GM18498 (cell line): ENCODE results near the gene SORCS2.
A peak's percentile ranks its signal among the peaks of the same experiment; 100 is the strongest.

Experiments
- ATAC-seq: cut with Tn5 transposase; IDR thresholded peaks from one replicate; pipeline ENCODE4 v1.9.1; 2021; ENCODE audit warnings: mild to moderate bottlenecking, moderate library complexity; ENCODE audit not compliant: unreplicated experiment

The SORCS2 gene

DNA sequence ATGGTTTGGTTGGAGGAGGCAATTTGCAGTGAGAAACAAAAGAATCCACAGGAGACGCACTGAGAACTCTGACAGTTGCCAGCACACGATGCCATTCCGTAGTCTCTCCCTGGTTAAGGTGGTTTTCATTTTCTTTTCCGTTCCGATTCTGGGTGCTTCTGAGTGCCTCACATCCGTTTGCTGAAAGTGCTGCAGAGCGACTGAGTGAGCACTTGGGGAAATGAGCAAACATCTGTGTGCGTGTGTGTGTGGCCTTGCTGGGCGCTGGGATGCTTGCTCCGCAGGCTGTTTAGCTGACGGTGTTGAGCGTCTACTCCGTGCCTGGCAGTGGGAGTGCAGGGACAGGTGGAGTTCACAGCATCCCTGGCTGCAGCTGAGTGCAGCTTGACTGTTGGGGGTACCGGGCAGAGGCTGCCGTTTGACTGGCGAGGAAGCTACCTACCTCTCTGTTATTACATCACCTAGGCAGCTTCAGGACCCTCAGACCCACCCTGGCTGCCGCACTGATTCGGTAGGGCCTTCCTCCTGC is 49.3 kb downstream of the SORCS2 start:
- ATAC-seq, result no peak

DNA sequence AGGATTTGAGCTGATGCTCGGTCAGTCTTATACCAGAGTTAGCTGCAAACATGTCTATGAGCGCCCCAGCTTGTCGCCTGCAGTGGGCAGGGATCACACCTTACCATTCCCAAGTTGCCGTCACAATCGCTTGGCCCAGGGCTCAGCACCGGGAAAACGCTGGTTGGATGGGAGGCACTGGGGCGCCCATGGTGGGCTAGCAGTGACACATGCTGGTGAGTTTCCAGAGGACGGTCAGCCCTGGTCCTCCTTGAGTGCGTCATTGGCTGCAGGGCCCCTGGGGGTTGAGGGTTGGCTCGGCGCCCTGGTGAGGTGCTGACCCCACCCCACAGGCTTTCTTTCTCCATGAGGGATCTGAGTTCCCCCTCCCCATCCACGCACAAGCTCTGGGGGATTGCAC is 50.4 kb downstream of the SORCS2 start:
- no peak for ATAC-seq

DNA sequence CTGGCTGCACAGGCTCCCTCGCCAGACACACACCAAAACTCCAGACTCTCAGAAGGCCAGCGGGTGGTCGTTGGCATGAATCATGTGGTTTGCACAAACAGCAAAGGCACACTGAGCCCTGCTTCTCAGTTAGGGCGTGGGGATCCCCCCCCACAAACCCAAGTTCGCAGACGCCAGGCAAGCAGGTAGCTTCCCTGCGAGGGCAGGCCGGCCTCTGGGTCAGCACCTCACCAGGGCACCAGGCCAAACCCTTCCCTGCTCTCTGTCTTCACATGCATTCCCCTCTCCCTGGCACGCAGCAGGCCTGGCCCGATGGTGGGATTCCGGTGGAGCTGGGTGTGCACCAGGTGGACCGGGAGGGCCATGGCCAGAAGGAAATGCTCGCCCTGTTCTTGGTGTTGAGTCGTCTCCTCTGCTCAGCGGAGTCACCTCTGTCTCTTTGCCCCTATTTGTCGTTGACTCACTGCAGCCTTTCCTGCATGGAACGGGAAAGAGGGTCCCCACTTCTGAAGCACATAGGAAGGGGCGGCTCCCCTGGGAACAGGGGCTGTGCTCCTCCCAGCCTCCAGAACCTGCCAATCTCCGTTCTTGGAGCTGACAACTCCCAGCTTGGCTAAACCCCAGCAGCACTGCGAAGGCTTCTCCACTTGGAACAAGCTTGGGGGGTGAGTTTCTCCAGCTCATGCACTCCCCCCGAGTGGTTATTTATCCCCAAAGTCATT is 51.4 kb downstream of the SORCS2 start:
- ATAC-seq, result no peak

DNA sequence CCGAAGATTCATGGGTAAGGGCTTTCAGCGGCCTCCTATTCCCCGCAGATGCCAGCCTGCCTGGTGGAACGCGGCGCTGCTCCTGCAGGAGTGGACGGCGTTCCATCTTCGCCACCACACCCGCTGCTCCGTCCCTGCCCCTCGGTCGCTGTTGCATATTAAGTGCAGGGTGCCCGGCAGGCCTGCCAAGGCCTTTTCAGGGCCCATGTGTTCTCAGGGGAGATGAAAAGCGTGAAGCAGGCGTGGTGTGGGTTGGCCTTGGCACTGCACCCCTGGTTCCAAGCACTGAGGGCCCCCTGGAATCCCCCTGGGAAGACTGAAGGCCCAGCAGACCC is 52.0 kb downstream of the SORCS2 start:
- ATAC-seq, result no peak

DNA sequence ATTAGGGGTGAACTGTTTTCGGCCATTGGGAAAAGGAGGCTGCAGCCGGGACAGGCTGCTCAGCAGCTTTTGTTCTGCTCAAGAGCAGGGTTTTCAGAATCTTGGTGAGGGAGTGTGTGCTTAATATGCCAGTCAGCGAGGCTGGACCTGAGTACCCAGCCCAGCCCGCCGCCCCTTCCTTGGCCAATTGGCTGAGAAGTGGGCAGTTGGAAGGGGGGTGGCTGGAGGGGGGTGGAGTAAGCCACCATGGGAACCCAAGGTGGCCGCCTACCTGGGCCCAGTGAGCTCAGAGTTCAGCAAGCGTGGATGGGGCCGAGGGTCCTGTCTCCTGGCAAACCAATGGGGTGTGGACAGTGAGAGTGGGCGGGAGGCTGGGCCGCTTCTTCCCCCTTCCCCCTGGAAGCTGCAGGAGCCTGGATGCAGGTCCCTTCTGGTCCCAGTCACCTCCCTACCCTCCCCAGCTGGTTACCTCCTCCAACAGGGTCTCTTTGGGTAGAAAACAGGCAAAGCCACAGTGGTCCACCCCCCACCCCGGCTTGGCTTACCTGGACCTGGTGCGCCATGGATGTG is 52.5 kb downstream of the SORCS2 start:
- no peak for ATAC-seq

DNA sequence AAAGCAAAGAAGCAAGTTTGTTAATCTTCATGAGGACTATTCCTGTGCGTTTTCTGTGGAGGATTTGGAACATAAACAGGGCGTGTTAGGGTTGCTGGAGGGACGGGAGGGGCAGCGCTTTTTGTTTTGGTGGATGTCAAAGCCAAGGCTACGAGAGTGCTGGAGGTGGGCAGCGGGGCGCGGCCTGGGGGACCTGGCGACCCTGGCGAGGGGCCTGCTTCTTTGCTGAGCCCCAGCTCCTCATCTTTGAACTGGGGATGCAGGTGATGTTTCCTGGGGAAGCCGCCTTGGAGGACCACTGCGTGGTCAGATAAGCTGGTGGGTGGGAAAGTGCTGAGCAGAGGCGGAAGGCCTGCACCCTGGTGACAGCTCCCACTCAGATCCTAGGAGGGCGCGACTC is 55.2 kb downstream of the SORCS2 start:
- ATAC-seq, result no peak

DNA sequence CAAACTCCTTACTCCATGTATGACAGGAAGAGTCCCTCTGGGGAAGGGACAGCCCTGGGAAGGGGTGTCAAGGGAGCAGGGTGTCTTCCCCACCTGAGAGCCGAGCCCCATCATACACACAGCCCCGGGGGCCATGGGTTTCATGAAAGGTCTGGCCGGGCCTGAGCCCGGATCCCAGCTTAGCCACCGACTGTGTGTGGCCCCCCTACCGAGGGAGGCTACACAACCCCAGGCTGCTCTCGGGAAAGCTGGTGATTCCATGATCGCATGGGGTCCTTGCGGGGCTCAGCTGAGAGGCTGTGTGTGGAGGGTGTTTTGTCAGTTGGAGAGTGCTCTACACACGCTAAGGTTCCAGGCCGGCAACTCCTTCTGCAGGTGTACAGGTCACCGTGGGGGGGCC is 55.6 kb downstream of the SORCS2 start:
- ATAC-seq, result no peak

DNA sequence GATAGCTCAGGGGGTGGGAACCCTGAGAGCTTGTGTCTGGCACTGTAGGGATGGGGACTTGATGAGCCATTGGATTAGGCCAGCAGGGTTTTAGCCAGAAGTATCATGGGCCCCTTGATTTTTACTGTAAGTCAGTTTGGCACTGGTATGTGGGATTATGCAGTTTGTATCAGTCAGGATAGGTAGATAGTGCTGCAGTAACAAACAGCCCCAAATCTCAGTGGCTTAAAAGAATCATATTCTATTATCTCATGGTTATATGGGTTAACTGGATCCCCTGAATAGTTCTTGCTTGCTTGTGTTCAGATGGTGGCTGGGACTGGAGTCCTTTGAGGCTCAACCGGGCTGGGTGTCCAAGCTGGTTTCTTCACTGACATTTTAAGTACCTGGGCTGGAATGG is 56.5 kb downstream of the SORCS2 start:
- ATAC-seq, result no peak

DNA sequence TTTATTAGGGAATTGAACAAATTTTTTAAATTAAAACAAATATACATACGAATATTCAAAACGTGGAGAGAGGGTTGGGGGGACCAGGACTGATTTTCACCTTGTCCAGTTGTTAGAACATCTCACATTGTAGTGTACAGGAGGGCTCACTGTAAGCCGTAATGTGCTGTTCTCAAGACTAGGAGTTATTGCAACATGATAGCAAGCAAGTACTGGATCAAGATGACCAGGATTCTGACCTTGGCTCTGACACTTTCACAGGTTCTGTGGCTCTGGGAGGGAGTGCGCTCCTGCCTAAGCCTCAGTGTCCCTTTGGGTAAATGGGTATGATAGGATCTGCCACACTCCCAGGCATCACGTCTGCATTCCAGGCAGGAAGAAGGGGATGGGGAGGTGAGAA is 59.0 kb downstream of the SORCS2 start:
- ATAC-seq, result no peak

DNA sequence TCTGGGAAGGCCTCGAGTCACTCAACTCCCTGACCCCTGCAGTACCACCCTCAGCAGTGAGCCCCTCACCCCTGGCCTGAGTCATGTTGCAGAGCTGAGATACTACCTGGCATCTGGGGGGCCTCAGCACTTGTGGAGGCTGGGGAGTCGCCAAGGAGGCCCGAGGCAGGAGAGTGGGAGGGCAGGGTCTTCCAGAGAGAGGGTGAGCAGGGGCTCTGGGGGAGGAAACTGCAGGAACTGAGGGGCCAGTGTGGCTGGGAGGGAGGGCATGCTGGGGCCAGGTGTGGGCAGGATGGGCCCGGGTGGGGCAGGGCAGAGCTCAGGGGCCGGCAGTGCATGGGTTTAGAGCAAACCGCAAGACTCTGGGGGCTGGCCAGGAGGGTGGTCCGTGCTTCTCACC is 59.7 kb downstream of the SORCS2 start:
- ATAC-seq, result no peak

DNA sequence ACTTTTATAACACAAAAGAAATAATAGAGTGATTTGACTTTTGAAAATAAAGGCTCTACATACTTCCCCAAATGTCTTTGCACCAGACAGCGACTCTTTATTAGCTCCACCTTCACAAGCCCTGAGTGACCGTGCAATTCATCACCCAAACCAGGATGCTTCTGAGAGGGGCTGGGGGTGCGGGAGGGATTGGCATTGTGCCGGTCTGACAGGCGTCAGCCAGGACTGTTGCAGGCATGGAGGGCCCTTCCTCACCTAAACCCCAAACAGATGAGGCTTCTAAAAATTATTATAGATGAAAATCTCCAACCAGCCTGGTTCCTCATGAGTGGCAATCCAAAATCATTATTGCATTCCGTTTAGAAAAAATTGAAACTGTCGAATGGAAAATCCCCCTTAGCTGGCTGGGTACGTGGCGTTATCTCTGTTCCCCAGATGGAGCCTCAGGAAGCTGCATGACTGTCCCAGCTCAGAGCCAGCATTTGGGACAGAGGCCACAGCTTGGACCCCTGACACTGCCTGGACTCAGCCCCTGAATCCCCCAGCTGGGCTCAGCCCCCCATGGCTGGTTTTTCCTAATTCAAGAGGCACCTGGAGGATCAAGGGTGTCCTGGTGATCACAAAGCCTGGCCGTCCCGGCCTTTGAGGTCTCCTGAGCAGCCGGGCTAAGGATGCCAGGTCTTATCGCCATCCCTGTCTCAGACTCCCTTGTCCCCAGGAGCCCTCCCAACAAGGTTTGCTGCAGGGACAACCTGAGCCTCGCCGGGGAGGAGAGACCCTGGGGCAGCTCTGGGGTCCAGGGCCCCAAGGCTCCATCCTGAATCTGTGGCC is 60.4 kb downstream of the SORCS2 start:
- ATAC-seq, result no peak

DNA sequence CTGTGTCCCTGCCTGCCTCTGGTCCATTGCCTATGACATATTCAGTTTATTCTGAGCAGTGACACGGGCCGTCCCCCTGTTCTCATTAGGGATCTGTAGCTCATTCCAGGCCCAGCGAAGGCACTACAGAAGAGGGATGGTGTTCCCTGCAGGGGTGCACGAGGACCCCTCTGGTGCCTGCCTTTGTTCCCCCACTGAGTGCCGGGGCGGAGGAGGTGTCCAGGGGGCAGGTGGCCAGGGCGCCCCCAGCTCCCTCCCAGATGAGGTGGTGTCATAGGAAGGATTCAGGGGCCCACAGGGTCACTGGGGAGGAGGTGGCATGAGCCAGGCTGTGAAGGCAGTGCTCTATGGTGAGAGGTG is 61.0 kb downstream of the SORCS2 start:
- ATAC-seq, result no peak

DNA sequence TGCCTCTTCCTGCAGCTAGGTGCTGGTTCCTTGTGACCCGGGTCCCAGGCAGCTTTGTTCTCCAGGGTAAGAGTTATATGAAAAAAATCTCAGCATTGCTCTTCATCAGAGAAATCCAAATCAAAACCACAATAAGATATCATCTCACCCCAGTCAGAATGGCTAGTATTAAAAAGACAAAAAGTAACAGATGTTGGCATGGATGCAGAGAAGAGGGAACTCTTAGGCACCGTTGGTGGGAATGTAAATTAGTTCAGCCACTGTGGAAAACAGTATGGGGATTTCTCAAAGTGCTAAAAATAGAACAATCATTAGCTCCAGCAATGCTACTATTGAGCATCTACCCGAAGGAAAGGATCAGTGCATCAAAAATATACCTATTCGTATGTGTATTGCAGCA is 61.5 kb downstream of the SORCS2 start:
- ATAC-seq, result no peak

DNA sequence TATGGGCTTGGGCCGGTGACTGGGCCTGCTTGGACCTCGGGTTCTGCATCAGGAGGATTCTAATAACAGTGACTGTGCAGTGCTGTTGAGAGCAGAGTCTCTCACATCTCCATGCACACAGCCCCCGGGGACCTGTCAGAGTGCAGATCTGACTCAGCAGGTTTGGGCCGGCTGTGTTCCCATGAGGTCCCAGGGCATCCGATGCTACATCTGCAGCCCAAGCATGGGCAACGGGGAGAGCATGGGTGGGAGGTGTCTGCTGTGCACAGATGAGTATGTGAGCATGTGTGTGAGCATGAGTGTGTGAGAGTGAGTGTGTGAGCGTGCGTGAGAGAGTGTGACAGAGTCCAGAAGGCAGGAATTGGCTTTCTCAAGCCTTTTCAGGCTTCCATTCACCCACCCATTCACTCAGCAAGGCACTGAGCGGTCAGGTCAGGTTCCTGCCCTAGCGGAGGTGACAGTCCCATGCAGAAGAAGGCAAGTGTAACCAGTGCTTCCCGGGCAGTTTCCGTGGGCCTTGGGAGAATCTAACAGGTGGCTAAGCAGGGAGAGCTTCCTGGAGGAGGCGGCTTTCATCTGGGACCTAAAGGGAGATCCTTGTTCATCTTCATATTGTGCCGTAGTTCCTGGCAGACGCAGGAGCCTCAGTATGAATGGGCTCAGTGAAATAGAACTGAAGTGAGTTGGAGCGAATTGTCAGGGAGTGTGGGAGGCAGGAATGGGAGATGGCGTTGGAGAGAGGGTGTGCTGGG is 62.6 kb downstream of the SORCS2 start:
- peak; percentile 96 for ATAC-seq

DNA sequence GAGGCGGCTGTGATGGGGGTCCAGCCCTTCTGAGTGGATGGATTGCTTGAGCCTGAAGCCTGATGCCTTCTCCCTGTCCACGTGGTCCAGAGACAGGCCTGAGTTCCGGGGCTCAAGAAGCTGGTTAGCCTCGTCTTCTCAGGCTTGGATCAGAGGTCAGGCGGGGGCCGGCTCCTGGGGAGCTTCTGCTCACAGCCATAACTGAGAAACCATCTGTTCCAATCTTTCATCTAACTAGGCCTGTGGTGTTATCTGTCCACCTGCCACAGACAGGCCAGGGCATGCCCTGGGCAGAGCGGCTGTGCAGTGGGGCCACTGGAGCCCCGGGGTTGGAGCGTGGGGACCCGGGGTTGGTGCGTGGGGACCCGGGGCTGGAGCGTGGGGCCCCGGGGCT is 63.1 kb downstream of the SORCS2 start:
- ATAC-seq, result no peak

DNA sequence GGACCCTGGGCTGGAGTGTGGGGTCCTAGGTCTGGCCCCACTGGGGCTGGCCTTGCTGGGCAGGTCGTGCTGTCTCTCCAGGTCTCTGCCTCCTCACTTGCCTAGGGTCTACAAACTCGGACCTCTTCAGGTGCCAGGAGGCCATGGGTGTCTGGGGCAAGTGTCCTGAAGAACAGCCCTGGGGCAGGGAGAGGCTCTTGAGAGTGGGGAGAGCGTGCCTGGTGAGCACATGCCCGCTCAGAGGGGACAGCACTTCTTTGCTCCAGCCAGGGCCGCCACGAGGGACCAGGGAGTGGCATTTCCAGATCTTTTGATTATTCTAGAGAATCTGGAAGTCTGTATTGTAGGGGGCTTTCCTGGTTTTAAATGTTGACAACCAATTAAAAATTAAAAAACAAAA is 63.7 kb downstream of the SORCS2 start:
- ATAC-seq, result no peak

DNA sequence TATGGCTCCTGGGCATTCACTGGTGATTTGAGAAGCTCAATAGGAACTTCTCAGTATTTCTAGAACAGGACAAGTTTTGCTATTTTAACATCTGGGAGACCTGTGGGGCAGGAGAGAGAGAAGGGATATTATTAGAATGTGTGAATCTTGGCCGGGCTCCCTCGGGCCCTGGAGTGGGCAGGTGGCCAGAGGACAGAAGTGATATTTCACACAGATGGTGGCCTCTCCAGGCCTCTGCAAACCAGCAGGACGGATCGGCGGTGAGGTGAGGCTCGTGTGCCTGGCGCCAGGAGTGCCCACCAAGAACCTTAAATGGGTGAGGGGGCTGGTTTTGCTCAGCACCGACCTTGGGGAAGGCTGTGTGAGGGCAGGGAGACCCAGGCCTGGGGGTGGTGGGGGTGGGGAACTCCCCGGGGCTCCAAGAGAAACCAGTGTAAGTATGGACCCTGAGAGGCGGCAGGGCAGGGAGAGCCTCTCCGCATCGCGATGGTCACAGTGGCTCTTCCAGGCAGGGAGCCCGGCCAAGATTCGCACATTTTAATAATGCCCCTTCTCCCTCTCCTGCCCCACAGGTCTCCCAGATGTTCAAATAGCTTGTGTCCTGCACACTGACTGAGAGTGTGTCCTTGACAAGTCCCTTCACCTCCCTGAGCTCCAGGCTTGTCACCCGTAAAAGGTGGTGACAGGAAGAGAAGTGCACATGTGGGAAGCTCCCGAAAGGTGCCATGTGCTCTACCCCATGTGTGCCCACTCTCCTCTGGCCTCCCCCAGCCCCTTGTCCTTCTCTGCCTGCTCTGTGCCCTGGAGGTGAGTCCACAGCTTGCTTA is 64.9 kb downstream of the SORCS2 start:
- no peak for ATAC-seq

DNA sequence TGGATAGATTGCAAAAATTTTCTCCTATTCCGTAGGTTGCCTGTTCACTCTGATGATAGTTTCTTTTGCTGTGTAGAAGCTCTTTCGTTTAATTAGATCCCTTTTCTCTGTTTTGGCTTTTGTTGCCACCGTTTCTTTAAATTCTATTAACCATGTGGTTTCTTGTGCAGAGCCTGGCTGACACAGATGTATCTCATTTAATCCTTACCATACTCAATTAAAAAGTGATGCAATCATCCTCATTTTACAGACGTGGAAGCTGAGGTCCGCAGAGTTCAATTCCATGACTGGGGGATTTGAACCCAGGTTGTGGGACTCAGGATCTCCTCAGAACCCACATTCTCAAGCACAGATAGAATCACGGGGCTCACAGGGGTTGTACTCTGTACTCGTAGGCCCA is 66.7 kb downstream of the SORCS2 start:
- ATAC-seq, result no peak

DNA sequence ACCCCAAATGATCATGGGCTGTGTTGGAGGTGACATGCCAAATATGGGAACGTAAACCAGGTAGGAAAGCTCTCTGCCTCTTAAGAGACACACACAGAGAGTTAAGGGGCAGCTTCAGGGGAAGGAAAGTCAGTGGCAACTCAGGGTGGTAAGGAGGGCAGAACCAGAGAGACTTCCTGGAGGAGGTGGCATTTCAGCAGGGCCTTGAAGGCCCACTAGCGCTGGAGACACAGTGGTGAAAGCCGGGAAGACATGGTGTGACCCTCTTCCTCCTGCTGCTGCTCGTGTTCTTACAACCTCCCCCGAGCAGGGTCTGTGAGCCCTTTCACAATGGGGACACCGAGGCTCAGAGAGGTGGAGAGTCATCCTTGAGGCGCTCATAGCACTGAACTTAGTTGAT is 68.2 kb downstream of the SORCS2 start:
- no peak for ATAC-seq

DNA sequence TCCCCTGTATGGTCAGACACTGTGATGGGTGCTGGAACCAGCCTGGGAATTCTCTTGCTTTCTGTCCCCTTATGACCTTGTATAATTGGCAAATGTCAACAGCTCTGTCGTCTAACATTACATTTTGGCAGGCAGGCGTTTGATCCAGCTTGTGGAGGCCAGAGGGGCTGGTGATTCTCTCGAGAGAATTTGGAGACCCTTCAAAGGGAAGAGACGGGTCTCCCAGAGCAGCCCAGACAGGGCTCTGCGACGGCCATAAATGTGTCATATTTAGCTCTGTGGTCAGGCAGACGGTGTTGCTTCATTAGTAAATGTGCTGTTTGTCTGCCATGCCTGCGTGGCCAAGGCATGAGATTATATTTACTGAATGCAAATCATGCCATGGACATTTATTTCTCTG is 68.7 kb downstream of the SORCS2 start:
- ATAC-seq, result no peak

DNA sequence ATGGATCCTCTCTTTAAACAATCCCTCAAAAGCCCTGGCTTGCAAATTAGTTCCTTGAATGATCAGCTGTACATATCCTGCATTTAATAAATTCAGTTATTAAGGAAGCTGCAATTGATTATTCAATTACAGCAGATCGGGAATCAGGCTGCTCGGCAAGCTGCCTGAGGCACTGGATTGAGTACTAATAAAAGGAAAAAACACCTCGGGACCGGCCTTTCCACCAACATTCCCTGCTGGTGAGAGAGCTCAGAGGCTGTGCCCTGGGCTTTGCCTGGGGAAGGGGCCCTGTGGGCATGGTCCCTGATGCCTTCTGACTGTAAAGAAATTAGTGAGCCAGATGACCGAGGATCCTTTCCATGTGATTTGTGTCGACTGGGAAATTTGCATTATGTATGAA is 69.2 kb downstream of the SORCS2 start:
- no peak for ATAC-seq
